C4-2B (cell line): ENCODE results near the gene PCNT.

Experiments used
- H3K27ac ChIP-seq: fragments of 450-650 bp; 2 replicates; pipeline ENCODE4 v1.5.1; 2017
- CTCF ChIP-seq: fragments of 450-650 bp; conservative IDR thresholded peaks from 2 replicates; pipeline ENCODE4 v1.5.1; 2017; ENCODE audit warnings: mild to moderate bottlenecking
- ZFX ChIP-seq: fragments of 450-650 bp; IDR thresholded peaks from 2 replicates; pipeline ENCODE4 v1.6.1; 2017

Gene PCNT

GRCh38 chr21:46486481-46487126 lies 162.6 kb downstream of the PCNT start:
- H3K27ac ChIP-seq = peak overlapping the region; percentile 92
- TF ChIP-seq ZFX (no peak), CTCF (no peak)

GRCh38 chr21:46489162-46489663 lies 165.3 kb downstream of the PCNT start:
- no peak for TF ChIP-seq ZFX
- no peak for TF ChIP-seq CTCF
- peak overlapping the region; percentile 67 for H3K27ac ChIP-seq

- no peak for TF ChIP-seq CTCF
- TF ChIP-seq ZFX = no peak
Observed at GRCh38 chr21:46489800-46490199, 165.8 kb downstream of the PCNT start.

GRCh38 chr21:46491553-46491952 lies 167.6 kb downstream of the PCNT start:
- TF ChIP-seq CTCF = no peak
- no peak for TF ChIP-seq ZFX
- no peak overlapping the region for H3K27ac ChIP-seq

More at GRCh38 chr21:46489800-46490199, 165.8 kb downstream of the PCNT start:
- peak overlapping the region; percentile 67 for H3K27ac ChIP-seq

GRCh38 chr21:46492851-46493250 lies 168.9 kb downstream of the PCNT start:
- TF ChIP-seq ZFX (no peak), CTCF (no peak)
- no peak overlapping the region for H3K27ac ChIP-seq

GRCh38 chr21:46493828-46494227 lies 169.9 kb downstream of the PCNT start:
- TF ChIP-seq CTCF (no peak), ZFX (no peak)
- H3K27ac ChIP-seq = no peak overlapping the region
